T-helper 2 cell treated with Interferon-gamma antibody and Interleukin-4, amounts not matched to agents 5 μg/mL and 100 μg/mL, for 36 hours (primary cell): ENCODE results near the gene COL3A1.

Experiments
- DNase-seq: peaks from one replicate; pipeline ENCODE4 v3.0.0; 2021; ENCODE audit warnings: low spot score
- H3K27ac Mint-ChIP-seq: one replicate; pipeline ENCODE4 v1.8.0; 2021; ENCODE audit warnings: mild to moderate bottlenecking, mixed read lengths
- H3K27me3 Mint-ChIP-seq: one replicate; pipeline ENCODE4 v1.8.0; 2021; ENCODE audit warnings: low read depth, mixed read lengths
- H3K36me3 Mint-ChIP-seq: one replicate; pipeline ENCODE4 v1.8.0; 2021; ENCODE audit warnings: low read depth, mixed read lengths
- H3K4me1 Mint-ChIP-seq: one replicate; pipeline ENCODE4 v1.8.0; 2021; ENCODE audit warnings: low read depth, mixed read lengths
- H3K4me3 Mint-ChIP-seq: one replicate; pipeline ENCODE4 v1.8.0; 2022; ENCODE audit warnings: mild to moderate bottlenecking, moderate library complexity, mixed read lengths
- H3K9me3 Mint-ChIP-seq: one replicate; pipeline ENCODE4 v1.8.0; 2021; ENCODE audit warnings: mixed read lengths

COL3A1 gene

GRCh38 chr2:189015359-189015758 lies 41.2 kb downstream of the COL3A1 start:
- H3K27ac Mint-ChIP-seq: no peak overlapping the region
- H3K9me3 Mint-ChIP-seq: no peaks in the 10 kb centered on the region
- no peaks in the 10 kb centered on the region for H3K36me3 Mint-ChIP-seq
- H3K4me3 Mint-ChIP-seq: no peak overlapping the region
- DNase-seq: no peak
- no peaks in the 10 kb centered on the region for H3K27me3 Mint-ChIP-seq
- H3K4me1 Mint-ChIP-seq: no peaks in the 10 kb centered on the region

- H3K4me1 Mint-ChIP-seq: no peaks in the 10 kb centered on the region
- no peak overlapping the region for H3K4me3 Mint-ChIP-seq
- H3K27ac Mint-ChIP-seq: no peak overlapping the region
- no peaks in the 10 kb centered on the region for H3K27me3 Mint-ChIP-seq
- H3K36me3 Mint-ChIP-seq: no peaks in the 10 kb centered on the region
- no peak for DNase-seq
- H3K9me3 Mint-ChIP-seq: no peaks in the 10 kb centered on the region
These were observed 42.2 kb downstream of the COL3A1 start for GRCh38 chr2:189016311-189016861.

GRCh38 chr2:189018631-189019030 lies 44.5 kb downstream of the COL3A1 start:
- Mint-ChIP-seq H3K36me3 (no peaks in the 10 kb centered on the region), H3K27ac (no peak overlapping the region), H3K27me3 (no peaks in the 10 kb centered on the region), H3K4me1 (no peaks in the 10 kb centered on the region), H3K4me3 (no peak overlapping the region), H3K9me3 (no peaks in the 10 kb centered on the region)
- no peak for DNase-seq

- Mint-ChIP-seq H3K27me3 (no peaks in the 10 kb centered on the region), H3K9me3 (no peaks in the 10 kb centered on the region), H3K27ac (no peak overlapping the region), H3K4me3 (no peak overlapping the region), H3K36me3 (no peaks in the 10 kb centered on the region), H3K4me1 (no peaks in the 10 kb centered on the region)
- no peak for DNase-seq
These were observed 46.0 kb downstream of the COL3A1 start for GRCh38 chr2:189020179-189020578.

GRCh38 chr2:189022053-189022481 lies 47.9 kb downstream of the COL3A1 start:
- Mint-ChIP-seq H3K4me3 (no peak overlapping the region), H3K4me1 (no peaks in the 10 kb centered on the region), H3K27me3 (no peaks in the 10 kb centered on the region), H3K36me3 (no peaks in the 10 kb centered on the region), H3K9me3 (no peaks in the 10 kb centered on the region), H3K27ac (no peak overlapping the region)
- DNase-seq: no peak

GRCh38 chr2:189022492-189022891 lies 48.3 kb downstream of the COL3A1 start:
- no peaks in the 10 kb centered on the region for H3K36me3 Mint-ChIP-seq
- H3K27ac Mint-ChIP-seq: no peak overlapping the region
- H3K4me1 Mint-ChIP-seq: no peaks in the 10 kb centered on the region
- H3K27me3 Mint-ChIP-seq: no peaks in the 10 kb centered on the region
- no peak for DNase-seq
- no peak overlapping the region for H3K4me3 Mint-ChIP-seq
- H3K9me3 Mint-ChIP-seq: no peaks in the 10 kb centered on the region

- DNase-seq: no peak
These were observed 50.9 kb downstream of the COL3A1 start for GRCh38 chr2:189024901-189025618.

GRCh38 chr2:189037518-189037917 lies 63.3 kb downstream of the COL3A1 start:
- Mint-ChIP-seq H3K27ac (no peak overlapping the region), H3K36me3 (no peaks in the 10 kb centered on the region), H3K4me1 (no peaks in the 10 kb centered on the region), H3K9me3 (no peaks in the 10 kb centered on the region), H3K4me3 (no peak overlapping the region), H3K27me3 (no peaks in the 10 kb centered on the region)
- DNase-seq: no peak

More at GRCh38 chr2:189024901-189025618, 50.9 kb downstream of the COL3A1 start:
- H3K4me1 Mint-ChIP-seq: no peaks in the 10 kb centered on the region
- H3K27me3 Mint-ChIP-seq: no peaks in the 10 kb centered on the region
- H3K36me3 Mint-ChIP-seq: no peaks in the 10 kb centered on the region
- no peak overlapping the region for H3K27ac Mint-ChIP-seq
- no peak overlapping the region for H3K4me3 Mint-ChIP-seq
- H3K9me3 Mint-ChIP-seq: no peaks in the 10 kb centered on the region

- no peaks in the 10 kb centered on the region for H3K4me1 Mint-ChIP-seq
- H3K4me3 Mint-ChIP-seq: no peak overlapping the region
- no peak for DNase-seq
- no peaks in the 10 kb centered on the region for H3K36me3 Mint-ChIP-seq
- no peak overlapping the region for H3K27ac Mint-ChIP-seq
- H3K27me3 Mint-ChIP-seq: no peaks in the 10 kb centered on the region
- no peaks in the 10 kb centered on the region for H3K9me3 Mint-ChIP-seq
These were observed 71.7 kb downstream of the COL3A1 start for GRCh38 chr2:189045836-189046235.

GRCh38 chr2:189046320-189046719 lies 72.1 kb downstream of the COL3A1 start:
- Mint-ChIP-seq H3K4me3 (no peak overlapping the region), H3K27me3 (no peaks in the 10 kb centered on the region), H3K9me3 (no peaks in the 10 kb centered on the region), H3K4me1 (no peaks in the 10 kb centered on the region), H3K36me3 (no peaks in the 10 kb centered on the region), H3K27ac (no peak overlapping the region)
- no peak for DNase-seq

GRCh38 chr2:189047171-189047888 lies 73.2 kb downstream of the COL3A1 start:
- Mint-ChIP-seq H3K9me3 (no peaks in the 10 kb centered on the region), H3K27ac (no peak overlapping the region), H3K4me3 (no peak overlapping the region), H3K4me1 (no peaks in the 10 kb centered on the region), H3K36me3 (no peaks in the 10 kb centered on the region), H3K27me3 (no peaks in the 10 kb centered on the region)
- DNase-seq: no peak

GRCh38 chr2:189048189-189048588 lies 74.0 kb downstream of the COL3A1 start:
- H3K27me3 Mint-ChIP-seq: no peaks in the 10 kb centered on the region
- no peaks in the 10 kb centered on the region for H3K36me3 Mint-ChIP-seq
- H3K4me3 Mint-ChIP-seq: no peak overlapping the region
- no peak overlapping the region for H3K27ac Mint-ChIP-seq
- no peaks in the 10 kb centered on the region for H3K4me1 Mint-ChIP-seq
- DNase-seq: no peak
- H3K9me3 Mint-ChIP-seq: no peaks in the 10 kb centered on the region

GRCh38 chr2:189049709-189050164 lies 75.6 kb downstream of the COL3A1 start:
- DNase-seq: no peak

GRCh38 chr2:189050165-189050712 lies 76.1 kb downstream of the COL3A1 start:
- DNase-seq: no peak
- no peaks in the 10 kb centered on the region for H3K4me1 Mint-ChIP-seq

More at GRCh38 chr2:189049709-189050164, 75.6 kb downstream of the COL3A1 start:
- H3K27me3 Mint-ChIP-seq: no peaks in the 10 kb centered on the region
- H3K27ac Mint-ChIP-seq: no peak overlapping the region
- H3K36me3 Mint-ChIP-seq: no peaks in the 10 kb centered on the region
- no peaks in the 10 kb centered on the region for H3K9me3 Mint-ChIP-seq
- no peak overlapping the region for H3K4me3 Mint-ChIP-seq
- H3K4me1 Mint-ChIP-seq: no peaks in the 10 kb centered on the region

More at GRCh38 chr2:189050165-189050712, 76.1 kb downstream of the COL3A1 start:
- H3K4me3 Mint-ChIP-seq: no peak overlapping the region
- H3K27ac Mint-ChIP-seq: no peak overlapping the region
- H3K36me3 Mint-ChIP-seq: no peaks in the 10 kb centered on the region
- no peaks in the 10 kb centered on the region for H3K27me3 Mint-ChIP-seq
- H3K9me3 Mint-ChIP-seq: no peaks in the 10 kb centered on the region
